A549 (cell line): Measurements from ENCODE around the gene TMEM39B.

Experiments used
- BCL3 ChIP-seq: fragments of >200 bp; sonication (Bioruptor Twin); formaldehyde crosslinking; IDR thresholded peaks from 3 replicates; pipeline ENCODE4 v1.6.1; 2016
- CEBPB ChIP-seq, 2 experiments: fragments of >200 bp in 1 of 2; sonication (Bioruptor Twin) in 1 of 2; formaldehyde crosslinking in 1 of 2; IDR thresholded peaks; 2 replicates each; pipeline ENCODE4 v1.6.1; 2012 to 2016
- CHD4 ChIP-seq: fragments of 200-600 bp; sonication (generic); IDR thresholded peaks from 2 replicates; pipeline ENCODE4 v1.6.1; 2016; ENCODE audit warnings: antibody characterized with exemption, mild to moderate bottlenecking, borderline replicate concordance
- CTCF ChIP-seq: fragments of >200 bp; sonication (Bioruptor Twin); formaldehyde crosslinking; IDR thresholded peaks from 3 replicates; pipeline ENCODE4 v1.5.1; 2016
- HEYL ChIP-seq: fragments of 250-450 bp; sonication (Bioruptor Pico); IDR thresholded peaks from 2 replicates; pipeline ENCODE4 v1.8.0; 2021; ENCODE audit warnings: mild to moderate bottlenecking, moderate library complexity
- HOXB13 ChIP-seq: fragments of 250-450 bp; sonication (Bioruptor Pico); IDR thresholded peaks from 2 replicates; pipeline ENCODE4 v1.5.0; 2020; ENCODE audit warnings: low read depth, mild to moderate bottlenecking, moderate library complexity
- JUNB ChIP-seq: fragments of >200 bp; sonication (Bioruptor Twin); formaldehyde crosslinking; IDR thresholded peaks from 2 replicates; pipeline ENCODE4 v1.6.1; 2016
- MAX ChIP-seq: IDR thresholded peaks from 2 replicates; pipeline ENCODE4 v1.6.1; 2012
- PHF8 ChIP-seq: fragments of 200-600 bp; sonication (generic); IDR thresholded peaks from 2 replicates; pipeline ENCODE4 v1.6.1; 2016; ENCODE audit warnings: low read depth, mild to moderate bottlenecking, antibody characterized with exemption, moderate library complexity, borderline replicate concordance
- POLR2A ChIP-seq: IDR thresholded peaks from 2 replicates; pipeline ENCODE4 v1.6.1; 2012; ENCODE audit warnings: mild to moderate bottlenecking, low read length
- RAD21 ChIP-seq, 2 experiments: fragments of >200 bp in 1 of 2; sonication (Bioruptor Twin) in 1 of 2; formaldehyde crosslinking in 1 of 2; IDR thresholded peaks in 1 of 2; conservative IDR thresholded peaks in 1 of 2; 2 replicates in 1 of 2; 3 replicates in 1 of 2; pipeline ENCODE4 v1.6.1; 2012 to 2018; ENCODE audit warnings: inconsistent platforms in 1 of 2
- REST ChIP-seq: fragments of 200-600 bp; sonication (generic); IDR thresholded peaks from 2 replicates; pipeline ENCODE4 v1.6.1; 2016; ENCODE audit warnings: antibody characterized with exemption, mild to moderate bottlenecking, moderate library complexity

GRCh38 chr1:32151319-32151787, 78.6 kb downstream of the TMEM39B start:
- TF ChIP-seq CTCF (no peak), CEBPB (IDR thresholded peaks at IDR 0.05) (no peak), HOXB13 (CRISPR knock-in tag) (no peak), POLR2A (no peak), CHD4 (no peak), PHF8 (no peak), BCL3 (no peak), REST (no peak), MAX (no peak), JUNB (no peak), RAD21 (conservative IDR thresholded peaks at IDR 0.05 in 1 of 2, IDR thresholded peaks at IDR 0.05 in 1 of 2) (no peak), HEYL (CRISPR knock-in tag) (no peak)
